HG02571 (cell line): ENCODE data around the gene CFAP251.
"Not testable (repeated sequence)": the region's sequence is repeated elsewhere in the genome, so short reads cannot be mapped to it uniquely, and the experiment has no call there.

Source experiments
- ATAC-seq: cut with Tn5 transposase; IDR thresholded peaks from one replicate; pipeline ENCODE4 v1.9.1; 2021; ENCODE audit warnings: mild to moderate bottlenecking, moderate library complexity; ENCODE audit not compliant: unreplicated experiment

The CFAP251 gene

GRCh38 chr12:121970581-121971300 is 52.3 kb downstream of the CFAP251 start:
- no peak for ATAC-seq

GRCh38 chr12:121974026-121974985 is 55.9 kb downstream of the CFAP251 start:
- ATAC-seq, result no peak

GRCh38 chr12:121975021-121975420 is 56.6 kb downstream of the CFAP251 start:
- ATAC-seq, result no peak

GRCh38 chr12:121976950-121977349 is 58.6 kb downstream of the CFAP251 start:
- no peak for ATAC-seq

- ATAC-seq, result no peak
Observed at GRCh38 chr12:121980191-121980891, 61.9 kb downstream of the CFAP251 start.

- ATAC-seq, result no peak
Observed at GRCh38 chr12:121980892-121981272, 62.5 kb downstream of the CFAP251 start.

- ATAC-seq, result no peak
Observed at GRCh38 chr12:121981456-121981855, 63.1 kb downstream of the CFAP251 start.

GRCh38 chr12:121982950-121983349 is 64.6 kb downstream of the CFAP251 start:
- no peak for ATAC-seq

GRCh38 chr12:121983536-121984210 is 65.3 kb downstream of the CFAP251 start:
- ATAC-seq, result no peak

GRCh38 chr12:121986489-121987245 is 68.3 kb downstream of the CFAP251 start:
- ATAC-seq, result no peak

- not testable (repeated sequence) for ATAC-seq
Observed at GRCh38 chr12:121988519-121988918, 70.1 kb downstream of the CFAP251 start.

- no peak for ATAC-seq
Observed at GRCh38 chr12:121989276-121990113, 71.1 kb downstream of the CFAP251 start.

GRCh38 chr12:121990114-121990647 is 71.8 kb downstream of the CFAP251 start:
- no peak for ATAC-seq

GRCh38 chr12:121990692-121991603 is 72.6 kb downstream of the CFAP251 start:
- ATAC-seq, result peak; percentile 62

GRCh38 chr12:121992059-121992879 is 73.9 kb downstream of the CFAP251 start:
- no peak for ATAC-seq

GRCh38 chr12:121996050-121996944 is 77.9 kb downstream of the CFAP251 start:
- no peak for ATAC-seq
